Stimulated activated naive CD4-positive, alpha-beta T cell (primary cell): ENCODE data around the gene TPPP3.
"Not testable (repeated sequence)": the region's sequence is repeated elsewhere in the genome, so short reads cannot be mapped to it uniquely, and the experiment has no call there.

ENCODE experiments used
- DNase-seq, 6 experiments: peaks; one replicate each; lab custom pipeline; 2025; lab: John Stamatoyannopoulos, UW

Gene TPPP3

DNA sequence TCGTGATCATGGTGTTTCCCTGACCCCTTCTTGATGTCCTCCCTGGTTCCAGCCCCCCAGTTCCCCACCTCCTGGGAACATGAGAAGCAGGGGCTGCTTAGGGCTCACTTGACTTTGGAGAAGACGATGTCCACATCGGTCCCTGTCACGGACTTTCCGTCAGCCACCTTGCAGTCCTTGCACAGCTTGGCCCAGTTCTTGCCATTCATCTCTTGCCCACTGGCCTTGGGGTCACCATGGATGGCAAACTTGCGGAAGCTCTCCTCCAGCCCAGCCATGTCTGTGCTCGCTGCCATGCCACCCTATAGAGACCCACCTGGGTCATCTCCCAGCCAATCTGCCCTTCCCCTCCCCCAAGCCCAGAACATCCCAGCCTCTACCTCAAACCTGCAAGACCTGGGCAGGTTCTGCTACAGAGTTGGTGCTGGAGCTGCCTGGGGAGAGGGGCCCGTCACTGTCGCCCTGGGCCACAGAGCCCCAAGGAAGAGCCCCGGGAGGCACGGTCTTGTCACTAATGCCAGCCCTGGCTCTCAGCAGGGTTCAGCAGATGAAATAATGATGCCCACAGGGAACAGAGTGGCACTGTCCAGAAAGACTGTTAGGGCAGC lies 2.4 kb downstream of the TPPP3 start:
- no peak for DNase-seq

DNA sequence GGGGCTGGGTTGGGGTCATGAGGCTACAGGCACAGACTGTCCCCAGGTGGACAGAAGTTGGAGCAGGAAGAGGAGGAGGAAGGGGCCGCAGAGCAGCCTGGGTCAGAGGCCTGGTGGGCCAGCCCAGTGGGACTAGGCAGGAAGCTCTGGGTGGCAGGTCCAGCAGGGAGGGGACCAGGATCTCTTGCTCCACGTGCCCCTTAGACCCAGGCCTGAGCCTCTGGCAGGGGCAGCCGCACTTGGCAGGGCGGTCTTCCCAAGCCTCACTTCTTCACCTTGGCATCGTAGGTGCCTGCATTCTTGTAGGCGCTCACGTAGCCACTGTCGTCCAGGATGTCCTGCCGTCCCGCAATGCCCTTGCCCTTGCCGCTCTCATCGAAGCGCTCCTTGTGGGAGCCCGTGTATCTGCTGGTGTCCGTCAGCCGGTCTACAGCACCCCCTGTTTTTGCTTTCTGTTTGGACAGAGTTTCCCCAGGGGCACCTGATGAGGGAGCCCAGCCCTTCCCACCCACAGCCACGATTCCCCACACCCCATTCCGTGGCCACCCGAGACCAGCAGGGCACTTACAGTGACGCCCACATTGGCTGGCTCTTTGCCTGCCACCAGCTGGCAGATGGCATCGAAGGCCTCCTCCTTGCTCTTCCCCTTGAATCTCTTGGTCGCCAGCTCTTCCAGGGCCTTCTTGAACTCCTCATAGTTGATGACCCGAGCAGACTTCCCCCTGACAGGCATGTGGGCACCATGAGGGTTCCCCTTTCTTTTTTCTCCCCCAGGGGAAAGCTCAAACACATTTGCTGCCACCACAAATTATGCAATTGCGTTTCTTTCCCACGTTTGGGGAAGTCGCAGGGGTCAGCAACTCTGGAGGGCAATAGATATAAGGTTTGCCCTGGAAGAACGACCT lies 3.1 kb downstream of the TPPP3 start:
- DNase-seq = no peak

DNA sequence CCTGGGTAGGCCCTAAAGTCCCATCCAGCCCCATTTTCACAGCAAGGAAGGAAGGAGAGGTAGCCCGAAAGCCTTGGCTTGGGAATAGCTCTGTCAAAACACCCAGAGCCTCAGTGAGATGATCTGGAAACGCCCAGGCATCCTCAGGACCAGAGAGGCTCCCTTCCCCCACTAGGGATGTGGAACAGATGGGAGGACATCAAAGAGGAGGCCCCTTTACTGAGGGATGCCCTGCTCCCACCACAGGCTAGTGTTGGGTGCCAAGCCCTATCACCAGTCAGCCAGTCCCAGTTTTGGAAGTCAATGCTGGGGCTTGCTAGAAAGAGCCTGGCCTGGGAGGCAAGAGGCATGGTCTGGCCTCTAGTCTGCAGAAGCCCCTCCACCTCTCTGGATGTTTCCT lies 4.7 kb downstream of the TPPP3 start:
- no peak for DNase-seq

DNA sequence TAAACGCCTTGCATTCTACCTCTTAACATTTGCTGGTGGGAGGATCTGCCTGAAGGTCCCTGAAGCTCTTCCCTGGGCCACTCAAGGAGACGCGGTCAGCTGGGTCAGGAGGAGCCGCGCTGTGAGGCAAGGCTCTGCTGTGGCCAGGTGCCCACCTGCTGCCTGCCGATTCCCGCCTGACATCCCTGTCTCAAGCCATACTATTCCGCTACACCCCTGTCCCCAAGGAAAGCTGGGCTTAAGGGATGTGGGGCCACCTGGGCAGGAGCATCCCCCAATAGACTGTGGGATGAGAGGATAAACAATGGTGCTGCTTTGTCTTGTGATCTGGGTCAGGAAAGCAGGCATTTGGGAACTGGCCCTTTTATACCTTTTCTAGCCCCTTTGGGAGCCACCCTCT lies 5.1 kb downstream of the TPPP3 start:
- no peak for DNase-seq

DNA sequence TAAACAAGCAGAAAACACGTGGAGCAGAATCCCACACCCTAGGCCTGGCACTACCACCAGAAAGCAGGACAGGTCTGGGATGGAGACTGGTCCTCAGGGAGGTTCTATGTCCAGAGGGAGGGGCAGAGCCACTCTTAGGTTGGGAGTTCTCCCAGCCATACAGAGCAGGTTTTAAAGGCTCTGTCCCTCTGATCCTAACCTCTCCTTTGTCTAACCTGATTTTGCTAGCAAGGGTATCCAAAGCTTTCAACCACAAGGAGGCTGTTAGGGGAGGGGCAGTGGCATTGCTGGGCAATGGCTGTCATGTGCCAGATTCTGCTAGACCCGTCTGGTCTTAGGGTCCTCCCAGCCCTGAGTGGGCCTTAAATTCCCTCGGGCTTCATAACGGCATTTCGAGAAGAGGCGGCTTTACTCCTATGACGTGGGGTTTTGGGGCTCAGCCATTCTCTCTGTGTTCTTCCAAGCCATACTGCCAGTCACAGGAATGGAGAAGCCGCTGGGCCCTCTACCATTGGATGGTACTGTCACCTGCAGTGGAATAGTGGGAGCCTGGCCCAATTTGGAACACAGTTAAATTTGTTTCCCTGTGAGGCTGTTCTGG lies 5.7 kb downstream of the TPPP3 start:
- no peak for DNase-seq

DNA sequence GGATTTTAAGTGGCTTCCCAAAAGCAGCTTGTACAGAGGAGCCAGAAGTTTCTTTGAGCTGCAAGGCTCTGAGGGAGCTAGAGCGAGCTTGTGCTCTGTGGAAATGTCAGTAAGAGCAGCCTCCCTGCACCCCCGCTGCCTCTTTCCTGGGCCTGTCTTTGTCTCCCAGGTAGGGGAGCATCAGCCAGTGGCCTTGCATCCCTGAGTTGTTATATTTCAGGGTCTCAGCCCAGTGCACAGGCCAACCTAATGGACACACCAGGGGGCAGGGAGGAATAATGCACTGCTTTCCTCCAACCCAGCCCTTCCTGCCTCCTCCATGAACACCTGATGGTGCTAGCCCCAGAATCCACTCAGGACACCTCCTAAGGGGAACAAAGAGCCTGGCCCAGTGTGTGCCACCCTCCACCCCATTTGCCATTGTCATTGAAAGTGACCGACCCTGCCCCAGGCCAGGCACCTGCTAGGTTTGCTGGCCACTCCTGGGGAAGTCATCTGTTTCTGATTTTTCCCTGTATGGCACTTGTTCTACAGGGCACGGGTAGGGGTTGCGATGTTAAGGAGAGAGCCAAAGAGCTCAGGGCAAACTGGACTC lies 6.3 kb downstream of the TPPP3 start:
- DNase-seq = no peak

DNA sequence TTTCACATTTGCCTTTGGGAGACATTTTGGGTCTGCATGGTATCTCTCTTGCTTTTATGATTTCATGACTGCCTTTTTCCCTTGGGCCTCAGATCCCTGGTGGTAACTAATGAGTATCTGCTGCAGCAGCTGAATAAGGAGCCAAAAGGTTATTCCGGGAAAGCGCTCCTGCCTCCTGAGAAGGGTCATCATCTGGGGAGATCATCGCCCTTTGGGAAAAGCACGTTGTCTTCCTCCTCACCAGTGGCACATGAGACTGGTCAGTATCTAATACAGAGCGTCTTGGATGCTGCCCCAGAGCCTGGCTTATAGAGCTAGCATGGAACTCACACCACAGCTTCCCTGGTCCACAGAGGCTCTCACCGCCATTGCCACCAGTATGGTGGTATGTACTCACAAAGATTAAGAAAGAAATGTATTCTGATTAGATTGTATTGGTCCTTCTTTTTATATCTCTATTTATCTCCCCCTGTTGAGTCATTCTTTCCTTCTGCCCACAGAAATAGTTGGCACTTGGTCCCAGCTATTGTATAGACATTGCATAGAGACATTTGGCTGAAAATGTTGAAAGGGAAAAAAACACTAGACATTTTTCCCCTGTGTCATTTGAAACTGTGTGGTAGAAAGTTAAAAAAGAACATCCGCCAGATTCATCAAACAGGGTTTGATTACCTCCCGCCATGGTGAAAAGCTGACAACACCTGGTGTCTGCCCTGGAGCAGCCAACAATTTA lies 8.4 kb downstream of the TPPP3 start:
- no peak for DNase-seq

DNA sequence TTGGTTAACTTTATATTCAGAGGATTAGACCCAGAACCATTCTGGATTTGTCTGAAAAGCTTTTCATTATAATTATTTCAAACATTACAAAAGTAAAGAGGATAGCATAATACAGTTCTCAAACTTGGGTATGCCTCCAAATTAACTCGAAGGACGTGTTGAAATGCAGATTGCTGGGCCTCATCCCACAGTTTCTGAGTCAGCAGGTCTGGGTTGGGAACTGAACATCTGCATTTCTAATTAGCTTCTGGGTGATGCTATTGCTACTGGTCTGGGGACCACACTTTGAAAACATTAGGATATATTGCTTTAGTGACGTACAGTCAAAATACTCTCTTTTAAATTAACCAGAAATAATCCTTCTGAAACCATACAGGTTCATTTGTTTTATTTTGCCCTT lies 10.0 kb downstream of the TPPP3 start:
- DNase-seq = no peak

DNA sequence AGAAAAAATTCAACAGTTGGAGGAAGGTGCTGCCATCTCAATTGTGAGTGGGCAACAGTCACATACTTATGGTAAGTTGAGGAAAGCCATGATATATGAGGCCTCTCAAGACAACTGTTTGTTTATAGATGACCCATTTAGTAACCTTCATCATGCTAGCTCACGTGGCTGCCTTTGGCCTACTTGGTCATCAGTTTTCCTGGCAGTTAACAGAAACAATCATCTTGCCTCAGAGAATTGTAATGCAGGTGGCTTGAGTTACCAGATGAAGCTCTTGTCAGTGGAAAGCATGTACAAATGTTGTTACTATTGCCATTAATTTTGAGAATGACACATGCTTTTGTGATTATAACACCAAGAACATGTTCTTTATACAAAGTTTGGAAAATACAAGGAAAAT lies 14.7 kb downstream of the TPPP3 start:
- no peak for DNase-seq

DNA sequence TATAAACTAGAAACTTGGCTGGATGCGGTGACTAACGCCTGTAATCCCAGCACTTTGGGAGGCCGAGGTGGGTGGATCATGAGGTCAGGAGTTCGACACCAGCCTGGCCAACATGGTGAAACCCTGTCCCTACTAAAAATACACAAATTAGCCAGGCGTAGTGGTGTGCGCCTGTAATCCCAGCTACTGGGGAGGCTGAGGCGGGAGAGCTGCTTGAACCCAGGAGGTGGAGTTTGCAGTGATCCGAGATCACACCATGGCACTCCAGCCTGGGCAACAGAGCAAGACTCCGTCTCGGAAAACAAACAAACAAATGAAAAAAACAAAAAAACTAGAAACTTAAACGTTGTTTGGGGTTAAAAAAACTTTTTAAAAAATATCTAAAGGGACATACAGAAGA lies 17.3 kb downstream of the TPPP3 start:
- not testable (repeated sequence) for DNase-seq

DNA sequence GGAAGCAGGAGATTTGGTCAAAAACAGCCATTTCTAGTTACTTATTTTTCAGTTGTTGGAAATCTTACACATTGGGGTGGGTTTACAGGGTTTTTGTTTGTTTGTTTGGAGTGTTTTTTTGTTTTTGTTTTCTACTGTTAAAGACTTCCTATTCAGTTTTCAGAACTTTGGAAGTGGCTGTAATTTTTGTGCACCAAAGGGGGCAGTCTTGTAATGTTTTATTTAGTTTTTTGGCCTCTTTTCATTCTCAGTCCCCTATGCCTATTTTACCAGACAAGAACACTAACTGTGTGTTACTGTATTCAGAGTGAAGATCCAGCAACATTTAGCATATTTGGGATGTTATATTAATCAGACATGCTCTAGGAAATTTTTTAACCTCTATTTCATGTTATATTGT lies 20.6 kb downstream of the TPPP3 start:
- DNase-seq = no peak

DNA sequence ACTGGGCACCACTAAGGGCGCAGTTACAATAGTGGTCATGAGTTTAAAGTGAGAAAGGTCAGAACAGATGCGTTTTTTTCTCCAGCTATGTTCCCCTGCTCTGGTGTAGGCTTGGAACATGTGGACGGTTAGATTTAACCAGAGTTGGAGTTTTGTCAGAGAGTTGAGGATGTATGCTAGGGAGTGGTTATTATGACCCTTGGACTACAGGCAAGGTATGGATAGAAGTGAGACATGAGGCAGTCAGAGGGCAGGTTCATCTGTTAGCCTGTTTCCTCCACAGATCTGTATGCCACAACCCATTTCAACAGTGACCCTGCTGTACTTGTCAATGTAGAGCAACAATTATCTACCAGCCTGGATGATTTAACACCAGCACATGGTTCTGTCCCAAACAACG lies 22.6 kb downstream of the TPPP3 start:
- DNase-seq = no peak

DNA sequence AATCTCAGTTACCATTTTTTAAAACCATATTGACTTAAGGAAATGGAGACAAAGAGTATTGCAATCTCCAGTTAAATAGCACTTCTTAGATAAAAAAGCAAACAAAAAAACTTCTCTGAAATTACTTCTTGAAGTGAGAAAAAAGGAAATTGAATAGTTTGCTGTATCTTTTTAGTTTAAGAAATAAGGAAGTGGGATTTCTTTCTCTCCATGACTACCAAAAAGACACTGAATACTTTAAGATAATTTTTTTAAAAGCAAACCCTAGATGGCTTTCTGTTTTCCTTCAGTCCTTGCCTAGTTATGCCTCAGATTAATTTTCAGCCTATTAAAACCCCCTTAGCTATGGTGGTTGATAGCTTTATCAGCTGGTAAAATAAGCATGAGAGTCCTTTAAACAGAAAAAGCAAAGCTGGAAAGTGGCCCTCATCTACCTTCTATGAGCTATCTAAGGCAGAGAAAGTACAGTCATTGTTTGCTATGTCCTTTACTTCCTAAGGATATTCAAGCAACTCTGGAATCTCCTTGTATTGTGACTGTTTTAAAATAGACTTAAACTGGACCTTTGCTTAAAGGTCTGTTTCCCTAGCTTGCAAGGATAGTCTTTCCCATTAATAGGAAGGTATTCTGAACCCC lies 28.6 kb downstream of the TPPP3 start:
- DNase-seq = peak in 1 of 6 experiments; percentile 9

DNA sequence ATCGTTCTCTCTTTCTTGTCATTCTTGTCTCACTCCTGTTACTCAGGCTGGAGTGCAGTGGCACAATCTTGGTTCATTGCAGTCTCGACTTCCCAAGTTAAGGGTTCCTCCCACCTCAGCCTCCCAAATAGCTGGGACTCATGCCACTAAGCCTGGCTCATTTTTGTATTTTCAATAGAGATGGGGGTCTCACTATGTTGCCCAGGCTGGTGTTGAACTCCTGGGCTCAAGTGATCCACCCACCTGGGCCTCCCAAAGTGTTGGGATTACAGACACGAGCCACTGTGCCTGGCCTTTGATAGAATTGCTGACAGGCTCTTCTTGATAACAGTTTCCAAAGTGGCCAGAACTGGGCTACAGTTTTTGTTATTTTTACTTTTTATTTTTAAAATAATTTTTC lies 32.3 kb downstream of the TPPP3 start:
- DNase-seq = no peak

DNA sequence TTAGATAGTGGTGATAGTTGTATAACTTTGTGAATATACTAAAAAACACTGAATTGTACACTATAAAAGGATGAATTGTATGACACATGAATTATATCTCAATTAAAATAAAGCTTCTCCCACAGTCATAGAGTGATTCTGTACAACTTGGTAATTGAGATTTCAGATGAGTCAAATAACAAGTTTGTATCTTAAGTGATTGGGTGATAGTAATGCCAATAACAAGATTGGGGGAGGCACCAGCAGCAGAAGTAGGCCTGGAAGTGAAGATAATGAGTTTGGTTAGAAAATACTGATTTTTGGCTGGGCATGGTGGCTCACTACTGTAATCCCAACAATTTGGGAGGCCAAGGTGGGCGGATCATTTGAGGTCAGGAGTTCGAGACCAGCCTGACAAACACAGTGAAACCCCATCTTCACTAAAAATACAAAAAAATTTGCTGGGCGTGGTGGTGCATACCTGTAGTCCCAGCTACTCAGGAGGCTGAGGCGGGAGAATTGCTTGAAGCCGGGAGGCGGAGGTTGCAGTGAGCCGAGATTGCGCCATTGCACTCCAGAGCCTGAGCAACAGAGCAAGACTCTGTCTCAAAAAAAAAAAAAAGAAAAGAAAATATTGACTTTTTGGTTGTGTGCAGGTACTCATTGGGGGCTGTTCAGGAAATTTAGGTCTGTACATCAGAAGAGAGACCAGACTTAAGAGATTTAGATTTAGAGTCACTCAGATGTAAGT lies 33.6 kb downstream of the TPPP3 start:
- DNase-seq = not testable (repeated sequence)

DNA sequence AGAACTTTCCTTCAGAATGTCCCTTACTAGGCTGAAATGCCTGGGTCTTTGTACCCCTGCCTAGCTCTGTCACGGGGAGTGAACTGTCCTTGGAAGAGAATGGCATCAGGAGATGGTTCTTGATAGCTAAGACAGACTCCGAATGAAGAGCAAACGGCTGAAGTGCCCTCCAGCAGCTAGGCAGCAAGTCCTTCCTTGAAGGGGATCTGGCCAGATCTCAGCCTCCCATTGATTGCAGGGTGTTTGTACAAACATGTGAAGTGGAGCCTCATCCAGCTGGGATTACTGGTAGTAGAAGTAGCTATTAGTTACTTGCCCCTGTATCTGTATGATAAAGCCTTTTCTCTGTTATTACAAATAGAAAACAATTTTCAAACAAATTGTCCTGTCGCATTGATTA lies 35.7 kb downstream of the TPPP3 start:
- no peak for DNase-seq

DNA sequence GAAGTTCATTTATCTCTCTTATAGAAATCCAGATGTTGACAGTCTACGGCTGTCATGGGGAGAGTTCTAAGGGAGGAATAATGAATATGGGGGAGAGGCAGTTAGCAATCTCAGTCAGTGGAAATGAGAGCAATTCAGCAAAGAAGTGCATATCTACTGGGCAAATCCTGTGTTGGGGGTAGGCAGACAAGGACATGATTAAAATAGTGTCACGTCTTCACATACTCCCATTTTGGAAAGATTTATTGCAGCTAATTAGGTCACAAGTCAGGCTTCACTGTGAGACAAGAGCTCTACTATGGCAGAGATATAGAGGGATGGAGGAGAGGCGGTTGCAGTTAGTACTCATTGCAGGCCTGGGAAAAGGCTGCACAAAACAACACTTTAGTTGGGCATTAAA lies 36.9 kb downstream of the TPPP3 start:
- DNase-seq = no peak

DNA sequence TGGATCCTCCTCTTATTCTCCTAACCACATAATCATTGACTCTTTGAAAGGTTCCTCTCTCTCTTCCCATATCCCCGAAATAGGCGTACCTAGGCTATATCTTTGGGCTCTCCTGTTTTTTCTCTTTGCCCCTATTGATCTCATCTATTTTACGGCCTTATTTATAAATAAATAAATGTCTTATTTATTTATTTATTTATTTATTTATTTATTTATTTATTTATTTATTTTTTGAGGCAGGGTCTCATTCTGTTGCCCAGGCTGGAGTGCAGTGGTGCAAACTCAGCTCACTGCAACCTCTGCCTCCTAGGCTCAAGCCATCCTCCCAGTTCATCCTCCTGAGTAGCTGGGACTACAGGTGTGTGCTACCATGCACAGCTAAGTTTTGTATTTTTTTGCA lies 40.8 kb downstream of the TPPP3 start:
- not testable (repeated sequence) for DNase-seq

DNA sequence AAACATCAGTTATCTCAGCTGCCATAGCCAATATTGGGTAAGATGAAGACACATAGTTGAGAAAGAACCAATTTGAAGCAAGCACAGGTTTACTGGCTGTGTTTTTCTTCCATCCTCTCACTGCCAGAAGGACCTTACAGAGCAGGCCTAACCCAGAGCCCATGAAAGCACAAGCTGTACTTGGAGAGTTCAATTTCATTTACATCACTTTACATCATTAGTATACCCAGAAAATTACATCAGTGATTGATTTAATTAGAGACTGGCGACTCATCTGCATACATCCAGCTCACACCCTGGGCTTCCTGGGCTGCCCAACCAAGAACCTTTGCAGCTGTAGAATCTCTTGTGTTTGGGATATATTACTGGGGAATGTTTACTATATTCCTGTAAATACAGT lies 43.0 kb downstream of the TPPP3 start:
- DNase-seq = no peak

DNA sequence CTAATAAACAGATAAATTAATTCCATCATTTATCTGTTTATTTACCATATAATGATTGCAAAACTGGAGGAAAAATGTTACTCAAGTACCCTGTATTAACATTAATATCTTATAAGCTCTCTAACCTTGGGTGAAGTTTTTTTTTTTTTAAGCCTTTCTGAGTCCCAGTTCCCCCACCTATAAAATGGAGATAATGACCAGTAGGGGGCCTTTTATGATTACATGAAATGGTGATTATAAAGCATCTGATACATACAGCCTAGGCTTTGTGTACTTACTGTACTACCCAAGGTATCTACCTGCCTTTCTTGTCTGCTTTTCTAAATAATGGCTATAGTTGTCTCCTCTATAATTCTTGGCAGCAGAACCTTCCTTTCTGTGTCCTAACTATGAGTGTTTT lies 44.1 kb downstream of the TPPP3 start:
- DNase-seq = peak in 2 of 6 experiments; percentile 13 to 15

DNA sequence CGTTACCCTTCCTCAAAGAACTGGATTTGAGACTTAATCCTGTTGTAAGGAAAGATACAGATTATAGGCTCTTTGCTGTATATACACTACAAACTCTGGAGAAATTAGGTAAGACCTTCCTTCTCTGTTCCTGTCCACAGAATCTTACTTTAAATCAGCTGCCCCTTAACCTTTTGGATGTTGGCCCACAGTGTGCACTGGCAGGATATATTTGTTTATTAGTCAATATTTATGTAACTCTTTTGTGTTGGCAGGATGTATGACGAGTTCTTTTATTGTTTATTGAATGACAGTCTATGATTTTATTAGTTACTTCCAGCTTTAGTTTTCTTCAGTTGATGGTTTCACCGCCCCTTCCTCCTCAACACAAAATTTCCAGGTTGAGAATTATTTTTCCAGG lies 47.0 kb downstream of the TPPP3 start:
- DNase-seq = no peak
